Stimulated activated CD8-positive, alpha-beta memory T cell treated with anti-CD3 and anti-CD28 coated beads, Interleukin-15, amount 100 ng/mL, for 1 hour (primary cell): ENCODE results near the gene ERCC8.
"Not testable (repeated sequence)": the region's sequence is repeated elsewhere in the genome, so short reads cannot be mapped to it uniquely, and the experiment has no call there.

Experiments
- DNase-seq: peaks from one replicate; pipeline ENCODE4 v3.0.0-alpha.2; 2020; ENCODE audit warnings: low read depth

Gene ERCC8

GRCh38 chr5:60903356-60903755 lies 41.5 kb downstream of the ERCC8 start:
- DNase-seq: no peak

DNA sequence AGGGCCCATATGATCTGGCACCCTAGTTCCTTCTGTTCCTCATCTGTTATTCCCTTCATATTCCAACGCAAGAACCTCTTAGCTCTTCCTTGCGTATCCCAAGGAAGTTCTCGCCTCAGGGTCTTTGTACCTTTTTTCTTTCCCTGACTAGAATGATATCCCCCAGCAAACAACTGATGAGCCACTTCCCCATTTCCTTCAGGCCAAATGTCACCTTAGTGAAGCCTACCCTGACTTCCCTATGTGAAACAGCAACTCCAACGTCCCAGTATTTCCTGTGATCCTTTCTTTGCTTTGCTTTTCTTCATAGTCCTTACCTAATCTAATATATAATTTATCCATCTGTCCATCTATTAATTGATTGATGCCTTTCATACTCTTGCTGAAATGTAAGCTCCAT lies 47.9 kb downstream of the ERCC8 start:
- DNase-seq: no peak

DNA sequence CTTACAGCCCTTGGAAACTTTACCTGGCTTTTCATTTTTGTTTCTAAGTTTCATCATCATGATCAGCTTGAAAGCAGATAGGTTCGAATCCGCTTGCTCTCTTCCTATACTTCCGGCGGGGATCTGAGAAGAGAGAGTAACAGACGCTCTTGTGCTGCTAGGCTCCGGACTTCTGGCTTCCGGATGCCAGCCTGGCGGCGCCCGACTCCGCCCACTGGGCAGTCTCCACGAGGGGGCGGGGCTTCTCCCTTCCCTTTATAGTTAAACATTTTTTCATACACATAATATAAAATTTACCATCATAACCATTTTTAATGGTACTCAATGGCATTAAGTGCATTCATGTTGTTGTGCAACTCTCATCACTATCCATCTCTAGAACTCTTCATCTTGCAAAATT lies 51.3 kb downstream of the ERCC8 start:
- no peak for DNase-seq

GRCh38 chr5:60891667-60892066 lies 53.2 kb downstream of the ERCC8 start:
- DNase-seq: no peak

- DNase-seq: no peak
Observed at GRCh38 chr5:60888359-60889061, 56.4 kb downstream of the ERCC8 start.

GRCh38 chr5:60887746-60888145 lies 57.1 kb downstream of the ERCC8 start:
- no peak for DNase-seq

- DNase-seq: no peak
Observed at GRCh38 chr5:60887096-60887495, 57.8 kb downstream of the ERCC8 start.

GRCh38 chr5:60886158-60886557 lies 58.7 kb downstream of the ERCC8 start:
- DNase-seq: no peak

DNA sequence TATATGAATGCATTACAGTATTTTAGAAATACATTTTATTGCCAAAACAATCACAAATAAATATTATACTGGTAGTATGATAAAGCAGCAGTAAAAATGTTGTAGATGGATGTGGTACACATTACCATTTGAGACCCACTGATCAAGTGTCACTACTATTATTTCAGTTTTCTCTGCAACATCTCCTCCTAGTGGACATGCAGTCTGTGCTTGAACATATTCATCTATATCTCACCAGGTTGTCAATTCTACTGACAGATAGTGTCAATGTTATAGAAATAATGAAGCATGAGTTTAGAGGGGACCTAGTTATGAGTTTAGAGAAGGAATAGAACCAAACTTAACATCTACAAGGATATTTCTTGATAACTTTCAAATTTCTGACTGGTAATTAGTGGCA lies 61.6 kb downstream of the ERCC8 start:
- no peak for DNase-seq

DNA sequence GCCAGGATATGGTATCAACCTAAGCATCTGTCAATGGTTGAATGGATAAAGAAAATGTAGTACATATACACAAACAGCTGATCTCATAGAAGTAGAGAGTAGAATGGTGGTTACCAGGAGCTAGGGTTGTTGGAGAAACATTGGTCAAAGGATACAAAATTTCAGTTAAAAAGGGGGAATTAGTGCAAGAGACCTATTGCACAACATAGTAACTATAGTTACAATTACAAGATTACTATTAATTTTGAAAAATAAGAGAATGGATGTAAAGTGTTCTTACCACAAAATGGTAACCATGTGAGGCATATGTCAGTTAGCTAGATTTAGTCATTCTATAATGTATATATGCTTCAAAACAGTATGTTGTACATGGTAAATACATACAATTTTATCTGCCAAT lies 72.0 kb downstream of the ERCC8 start:
- DNase-seq: no peak

DNA sequence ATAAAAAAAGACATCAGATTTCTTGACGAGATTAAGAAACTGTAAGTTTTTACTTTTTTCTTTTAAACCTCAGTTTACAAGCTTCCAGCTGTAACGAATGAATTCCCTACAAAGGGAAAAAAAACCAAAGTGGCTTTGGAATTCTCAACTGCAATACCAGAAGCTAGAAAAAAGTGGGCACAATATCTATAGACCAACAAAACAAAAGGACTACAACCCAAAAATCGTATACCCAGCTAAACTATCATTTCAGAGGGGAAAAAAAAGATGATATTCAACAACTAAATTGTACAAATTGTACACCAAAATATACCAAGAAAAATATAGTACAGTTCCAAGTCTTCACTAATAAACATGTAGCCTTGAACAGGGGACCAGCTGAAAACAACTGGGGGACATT lies 74.0 kb downstream of the ERCC8 start:
- no peak for DNase-seq

DNA sequence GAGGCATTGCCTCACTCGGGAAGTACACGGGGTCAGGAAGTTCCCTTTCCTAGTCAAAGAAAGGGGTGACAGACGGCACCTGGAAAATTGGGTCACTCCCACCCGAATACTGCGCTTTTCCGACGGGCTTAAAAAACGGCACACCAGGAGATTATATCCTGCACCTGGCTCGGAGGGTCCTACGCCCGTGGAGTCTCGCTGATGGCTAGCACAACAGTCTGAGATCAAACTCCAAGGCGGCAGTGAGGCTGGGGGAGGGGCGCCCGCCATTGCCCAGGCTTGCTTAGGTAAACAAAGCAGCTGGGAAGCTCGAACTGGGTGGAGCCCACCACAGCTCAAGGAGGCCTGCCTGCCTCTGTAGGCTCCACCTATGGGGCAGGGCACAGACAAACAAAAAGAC lies 84.3 kb downstream of the ERCC8 start:
- not testable (repeated sequence) for DNase-seq

- DNase-seq: no peak
Observed at GRCh38 chr5:60856066-60856465, 88.8 kb downstream of the ERCC8 start.

GRCh38 chr5:60852940-60853339 lies 91.9 kb downstream of the ERCC8 start:
- DNase-seq: no peak

DNA sequence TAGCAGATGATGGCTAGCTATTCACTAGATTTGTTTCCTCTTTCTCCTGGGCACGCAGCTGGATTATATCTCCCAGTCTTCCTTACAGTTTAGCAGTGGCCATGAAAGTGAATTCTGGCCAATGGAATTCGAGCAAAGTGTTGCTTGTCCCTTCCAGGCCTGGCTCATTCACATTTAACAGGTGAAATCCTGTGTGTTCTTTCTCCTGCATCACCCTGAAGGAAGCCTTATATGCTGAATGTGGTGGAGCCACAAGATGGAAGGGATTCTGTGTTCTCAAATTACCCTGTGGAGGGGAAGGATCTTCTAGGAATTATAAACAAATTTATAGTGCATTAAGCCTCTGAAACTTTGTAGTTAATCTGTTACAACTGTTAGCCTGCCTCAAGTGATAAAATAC lies 92.6 kb downstream of the ERCC8 start:
- no peak for DNase-seq

DNA sequence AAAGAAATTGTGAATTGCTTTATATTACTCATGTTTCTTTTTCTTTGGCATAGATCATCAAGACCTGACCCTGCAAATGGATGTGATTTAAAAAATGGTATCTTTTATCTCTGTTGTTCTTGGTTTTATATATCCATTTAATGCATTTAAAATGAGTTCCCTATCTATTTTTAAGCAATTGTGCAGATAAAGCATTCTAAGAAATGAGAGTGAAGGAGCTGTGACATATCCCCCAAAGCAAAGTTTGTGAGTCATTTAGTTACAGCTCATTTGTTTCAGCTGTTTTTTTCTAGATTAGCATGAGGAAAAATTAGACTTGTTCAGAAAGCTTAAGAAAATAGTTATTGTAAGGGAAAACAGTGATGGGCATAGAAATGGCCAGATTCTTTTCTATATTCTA lies 93.2 kb downstream of the ERCC8 start:
- no peak for DNase-seq

DNA sequence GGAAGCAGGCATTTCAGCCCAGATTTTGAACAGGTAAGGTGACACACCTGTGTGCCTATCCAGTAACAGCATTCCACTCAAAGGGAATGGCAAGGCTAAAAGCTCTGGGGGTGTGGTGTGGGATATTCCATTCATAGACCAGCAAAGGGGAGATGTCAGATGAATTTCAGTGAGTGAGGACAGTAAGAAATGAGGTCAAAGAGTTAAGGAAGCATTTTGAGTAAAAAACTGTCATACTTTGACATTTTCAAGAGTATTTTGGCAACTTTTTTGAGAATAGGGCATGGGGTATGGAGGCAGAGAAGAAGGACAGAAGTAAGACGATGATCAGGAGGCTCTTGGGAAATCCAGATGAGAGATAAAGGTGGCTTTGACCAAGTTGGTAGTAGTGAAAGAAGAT lies 98.6 kb downstream of the ERCC8 start:
- DNase-seq: no peak

- DNase-seq: no peak
Observed at GRCh38 chr5:60843936-60844905, 100.6 kb downstream of the ERCC8 start, which contains the start of gene ELOVL7. ELOVL7 (minus strand) TSS chr5:60844269; CDS start chr5:60787397, 56,872 bp downstream.

DNA sequence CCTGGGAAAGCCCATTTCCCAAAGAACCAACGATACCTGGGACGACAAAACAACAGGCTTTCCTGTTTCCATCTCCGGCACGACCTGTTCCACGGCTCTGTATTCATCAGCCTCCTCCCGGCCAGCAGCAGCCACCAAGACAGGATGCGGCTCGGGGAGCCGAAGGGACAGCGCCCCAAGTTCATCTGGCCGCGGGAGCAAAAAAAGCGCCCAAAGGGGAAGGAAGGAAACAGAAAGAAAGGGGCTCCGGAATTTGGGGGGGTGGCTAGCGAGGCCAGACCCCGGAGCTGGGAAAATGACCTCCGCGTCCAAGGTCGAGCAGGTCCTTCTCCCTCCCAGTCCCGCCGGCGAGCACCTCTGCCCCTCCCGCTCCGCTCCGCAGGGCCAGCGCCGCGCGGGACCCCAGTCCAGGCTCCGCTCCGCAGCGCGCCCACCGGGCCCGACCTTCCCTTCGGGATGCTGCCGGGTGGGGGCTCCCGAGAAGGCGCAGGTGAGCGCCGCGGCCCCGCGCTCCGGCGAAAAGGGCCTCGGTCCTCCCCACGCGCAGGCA lies 101.4 kb downstream of the ERCC8 start:
- DNase-seq: no peak

DNA sequence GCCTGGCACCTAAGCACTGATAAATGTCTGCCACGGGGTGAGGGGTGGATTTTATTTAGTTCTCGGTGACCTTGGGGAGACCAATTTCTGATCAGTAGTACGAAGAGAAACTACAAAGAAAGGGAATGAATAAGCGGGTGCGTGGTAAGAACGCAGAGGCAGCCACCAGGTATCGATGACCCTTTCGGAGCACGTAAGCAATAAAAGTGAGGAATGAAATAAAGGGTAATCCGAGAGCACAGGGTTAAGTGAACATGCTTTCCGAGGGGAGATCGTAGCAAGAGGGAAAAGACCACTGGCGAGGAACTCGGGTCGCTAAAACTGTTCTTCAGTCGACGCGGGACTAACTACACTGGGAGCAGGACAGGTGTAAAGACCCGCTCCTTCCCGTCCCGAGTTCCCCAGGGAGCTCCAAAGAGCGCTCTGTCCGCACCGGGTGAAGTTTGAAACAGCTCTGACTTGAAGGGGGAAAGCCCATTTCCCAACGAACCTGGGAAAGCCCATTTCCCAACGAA lies 101.9 kb downstream of the ERCC8 start:
- DNase-seq: no peak

- no peak for DNase-seq
Observed at GRCh38 chr5:60841361-60841760, 103.5 kb downstream of the ERCC8 start.

DNA sequence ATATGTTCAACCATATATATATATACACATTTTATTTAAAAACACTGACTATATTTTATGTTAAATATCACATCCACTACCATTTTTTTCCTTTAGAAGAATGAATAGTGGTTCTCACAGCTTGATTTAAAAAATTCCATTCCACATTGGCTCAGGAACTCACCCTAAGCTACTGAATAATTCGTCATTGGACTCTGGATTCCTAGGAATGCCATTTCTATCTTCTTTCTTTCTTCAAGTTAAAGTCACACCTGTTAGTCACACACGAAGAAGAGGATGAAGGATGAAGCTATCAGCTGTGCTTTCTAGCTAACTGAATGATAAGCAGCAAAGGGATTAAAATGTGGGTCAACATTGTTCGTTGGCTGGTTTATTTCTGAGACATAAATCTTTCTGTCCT lies 108.7 kb downstream of the ERCC8 start:
- no peak for DNase-seq

DNA sequence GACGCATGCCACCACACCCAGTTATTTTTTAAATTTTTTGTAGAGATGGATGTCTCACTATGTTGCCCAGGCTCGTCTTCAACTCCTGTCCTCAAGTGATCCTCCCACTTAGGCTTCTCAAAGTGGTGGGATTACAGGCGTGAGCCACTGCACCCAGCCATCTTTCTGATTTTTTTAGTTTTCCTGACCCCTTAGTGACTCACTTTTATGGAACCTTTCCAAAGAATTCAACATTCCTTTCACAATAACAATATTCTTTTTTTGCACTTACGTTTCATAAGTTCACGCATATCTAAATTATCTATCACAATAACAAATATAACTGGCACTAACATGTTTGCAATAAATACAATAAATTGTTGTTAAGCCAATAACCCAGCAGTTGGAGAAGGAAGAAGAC lies 109.3 kb downstream of the ERCC8 start:
- DNase-seq: no peak
